HG03175 (cell line): ENCODE data around the gene ITFG1.
"Not testable (repeated sequence)": the region's sequence is repeated elsewhere in the genome, so short reads cannot be mapped to it uniquely, and the experiment has no call there.

ENCODE experiments used
- ATAC-seq: cut with Tn5 transposase; IDR thresholded peaks from one replicate; pipeline ENCODE4 v1.9.1; 2021; ENCODE audit warnings: mild to moderate bottlenecking, moderate library complexity; ENCODE audit not compliant: unreplicated experiment

The ITFG1 gene

GRCh38 chr16:47473792-47474191, 12.9 kb upstream of the ITFG1 start:
- ATAC-seq, result no peak

DNA sequence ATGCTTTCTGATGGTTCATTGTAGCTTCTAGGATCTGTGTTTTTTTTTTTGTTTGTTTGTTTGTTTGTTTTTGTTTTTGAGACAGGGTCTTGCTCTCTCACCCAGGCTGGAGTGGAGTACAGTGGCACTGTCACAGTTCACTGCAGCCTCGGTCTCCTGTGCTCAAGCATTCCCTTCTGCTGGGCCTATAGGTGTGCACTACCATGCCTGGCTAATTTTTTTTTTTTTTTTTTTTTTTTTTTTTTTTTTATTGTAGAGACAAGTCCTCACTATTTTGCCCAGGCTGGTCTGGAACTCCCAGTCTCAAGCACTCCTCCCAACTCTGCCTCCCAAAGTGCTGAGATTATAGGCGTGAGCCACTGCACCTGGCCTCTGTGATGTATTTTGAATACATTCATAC, 12.1 kb upstream of the ITFG1 start:
- not testable (repeated sequence) for ATAC-seq

- ATAC-seq, result no peak
These were observed 9.9 kb upstream of the ITFG1 start for GRCh38 chr16:47470810-47471209.

DNA sequence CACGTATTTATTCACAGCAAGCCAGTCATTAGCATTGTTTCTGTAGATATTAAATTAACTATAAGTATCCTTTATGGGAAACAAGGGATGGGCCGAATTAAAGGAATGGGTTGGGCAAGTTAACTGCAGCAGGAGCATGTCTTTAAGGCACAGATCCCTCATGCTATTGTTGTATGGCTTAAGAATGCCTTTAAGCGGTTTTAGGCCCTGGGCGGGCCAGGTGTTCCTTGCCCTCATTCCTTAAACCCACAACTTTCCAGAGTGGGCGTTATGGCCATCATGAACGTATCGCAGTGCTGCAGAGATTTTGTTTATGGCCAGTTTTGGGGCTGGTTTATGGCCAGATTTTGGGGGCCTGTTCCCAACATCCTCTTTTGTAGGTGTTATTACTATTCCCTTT, 9.3 kb upstream of the ITFG1 start:
- no peak for ATAC-seq

DNA sequence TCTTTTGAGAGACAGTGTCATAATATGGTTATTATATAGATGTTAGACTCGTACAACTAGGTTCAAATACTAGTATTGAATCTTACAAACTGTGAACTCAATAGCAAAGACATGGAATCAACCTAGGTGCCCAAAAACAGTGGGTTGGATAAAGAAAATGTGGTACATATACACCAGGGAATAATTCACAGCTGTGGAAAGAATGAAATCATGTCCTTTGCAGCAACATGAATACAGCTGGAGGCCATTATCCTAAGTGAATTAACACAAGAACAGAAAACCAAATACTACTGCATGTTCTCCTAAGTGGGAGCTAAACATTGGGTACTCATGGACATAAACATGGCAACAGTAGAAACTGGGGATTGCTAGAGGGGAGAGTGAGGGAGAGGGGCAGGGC, 8.4 kb upstream of the ITFG1 start:
- ATAC-seq, result no peak

GRCh38 chr16:47468070-47468689, 7.3 kb upstream of the ITFG1 start:
- ATAC-seq, result not testable (repeated sequence)

DNA sequence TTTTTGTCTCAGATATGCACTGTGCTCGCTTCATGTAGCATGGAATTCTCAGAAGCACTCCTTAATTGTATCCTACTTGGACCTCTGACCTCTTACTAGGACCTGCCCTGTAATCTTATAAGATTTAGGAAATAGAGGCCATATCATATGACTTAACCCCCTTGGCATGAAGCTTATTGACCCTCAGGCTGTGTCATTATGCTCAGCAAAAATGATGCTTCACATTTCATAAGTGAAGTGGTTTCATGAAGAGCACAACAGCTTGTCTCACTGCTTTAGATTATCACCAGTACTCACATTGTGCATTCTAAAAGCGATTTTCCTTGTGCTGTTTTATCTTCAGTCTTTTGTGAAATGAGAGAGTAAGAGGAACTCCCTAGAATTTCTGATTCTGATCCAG, 6.6 kb upstream of the ITFG1 start:
- no peak for ATAC-seq

GRCh38 chr16:47465919-47466630, 5.2 kb upstream of the ITFG1 start:
- ATAC-seq, result no peak

GRCh38 chr16:47463771-47464624, 3.1 kb upstream of the ITFG1 start:
- no peak for ATAC-seq

DNA sequence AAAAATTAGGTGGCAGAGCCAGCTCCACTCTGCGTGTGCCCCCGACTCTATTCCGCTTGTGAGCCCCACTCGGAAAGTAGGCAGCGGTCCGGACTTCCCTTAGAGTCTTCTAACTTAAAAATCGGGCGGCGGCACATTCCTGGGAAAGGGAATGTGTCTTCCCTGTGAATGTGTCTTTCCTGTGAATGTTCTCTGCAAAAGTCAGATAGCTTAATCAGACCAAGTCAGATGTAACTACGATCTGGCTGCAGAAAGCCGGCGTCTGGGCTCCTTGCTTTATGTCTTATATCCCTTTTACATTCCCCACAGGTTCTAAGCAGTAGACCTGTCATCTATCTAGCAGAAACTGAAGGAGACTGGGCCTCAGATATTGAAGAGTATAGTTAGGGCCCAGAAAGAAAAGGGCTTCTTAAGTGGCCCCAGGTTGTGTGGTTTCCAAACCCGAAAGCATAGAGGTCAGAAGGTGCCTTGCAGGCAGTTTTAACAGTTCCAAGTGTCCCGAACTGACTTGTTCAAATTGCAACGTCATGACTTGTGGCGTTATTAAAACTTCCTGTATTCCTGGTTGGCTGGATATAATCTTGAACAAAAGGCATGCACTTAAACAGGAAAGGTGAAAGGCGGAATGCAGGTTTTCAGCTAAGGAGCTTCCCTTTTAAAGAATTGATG, 869 bp upstream of the ITFG1 start:
- peak; percentile 35 for ATAC-seq

- ATAC-seq, result no peak
These were observed 528 bp downstream of the ITFG1 start for GRCh38 chr16:47460359-47460710.

- no peak for ATAC-seq
These were observed 1.3 kb downstream of the ITFG1 start for GRCh38 chr16:47459603-47460002.

- no peak for ATAC-seq
These were observed 2.5 kb downstream of the ITFG1 start for GRCh38 chr16:47458331-47458730.

GRCh38 chr16:47449788-47450187, 11.1 kb downstream of the ITFG1 start:
- ATAC-seq, result no peak

DNA sequence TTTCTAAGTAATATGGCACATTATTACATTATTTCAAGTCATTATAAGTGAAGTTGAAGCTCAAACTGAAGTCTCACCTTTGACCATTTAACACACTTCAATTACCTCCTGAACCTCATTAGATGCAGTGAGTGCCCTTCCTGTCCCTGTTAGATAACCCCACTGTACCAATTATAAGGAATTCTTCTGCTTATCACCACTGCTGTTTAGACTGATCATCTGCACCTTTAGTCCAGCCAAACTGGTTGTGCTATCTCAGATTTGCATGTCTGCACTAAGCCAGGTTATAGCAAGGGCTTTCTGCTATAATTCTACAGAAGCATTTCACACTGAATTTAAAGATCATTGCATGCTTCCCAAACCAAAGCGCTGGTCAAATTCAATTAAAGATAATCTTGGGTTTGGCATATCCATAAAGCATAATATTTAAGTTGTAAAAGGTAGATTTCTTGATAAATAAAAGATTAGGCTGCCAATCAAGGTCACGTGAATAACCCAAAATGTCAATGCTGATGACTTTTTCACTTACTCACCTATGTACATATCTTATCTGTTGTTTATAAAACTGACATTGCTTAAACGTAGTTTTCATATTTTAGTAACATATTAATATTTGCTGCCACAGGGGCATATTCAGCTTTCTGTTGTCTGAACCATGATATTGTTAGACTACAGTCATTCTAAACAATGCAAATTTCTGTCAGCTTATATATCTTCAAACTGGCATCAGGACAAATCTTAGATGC, 11.9 kb downstream of the ITFG1 start:
- no peak for ATAC-seq

GRCh38 chr16:47446431-47446830, 14.4 kb downstream of the ITFG1 start:
- ATAC-seq, result no peak

- ATAC-seq, result not testable (repeated sequence)
These were observed 18.0 kb downstream of the ITFG1 start for GRCh38 chr16:47442884-47443283.

DNA sequence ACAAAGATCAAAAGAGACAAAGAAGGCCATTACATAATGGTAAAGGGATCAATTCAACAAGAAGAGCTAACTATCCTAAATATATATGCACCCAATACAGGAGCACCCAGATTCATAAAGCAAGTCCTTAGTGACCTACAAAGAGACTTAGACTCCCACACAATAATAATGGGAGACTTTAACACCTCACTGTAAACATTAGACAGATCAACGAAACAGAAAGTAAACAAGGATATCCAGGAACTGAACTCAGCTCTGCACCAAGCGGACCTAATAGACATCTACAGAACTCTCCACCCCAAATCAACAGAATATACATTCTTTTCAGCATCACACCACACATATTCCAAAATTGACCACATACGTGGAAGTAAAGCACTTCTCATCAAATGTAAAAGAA, 20.8 kb downstream of the ITFG1 start:
- not testable (repeated sequence) for ATAC-seq

DNA sequence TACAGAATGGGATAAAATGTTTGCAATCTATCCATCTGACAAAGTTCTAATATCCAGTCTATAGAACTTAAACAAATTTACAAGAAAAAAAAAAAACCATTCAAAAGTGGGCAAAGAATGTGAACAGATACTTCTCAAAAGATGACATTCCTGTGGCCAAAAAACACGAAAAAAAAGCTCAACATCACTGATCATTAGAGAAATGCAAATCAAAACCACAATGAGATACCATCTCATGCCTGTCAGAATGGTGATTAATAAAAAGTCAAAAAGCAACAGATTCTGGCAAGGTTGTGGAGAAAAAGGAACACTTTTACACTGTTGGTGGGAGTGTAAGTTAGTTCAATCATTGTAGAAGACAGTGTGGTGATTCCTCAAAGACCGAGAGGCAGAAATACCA, 26.6 kb downstream of the ITFG1 start:
- ATAC-seq, result not testable (repeated sequence)

GRCh38 chr16:47431960-47432359, 28.9 kb downstream of the ITFG1 start:
- ATAC-seq, result no peak

DNA sequence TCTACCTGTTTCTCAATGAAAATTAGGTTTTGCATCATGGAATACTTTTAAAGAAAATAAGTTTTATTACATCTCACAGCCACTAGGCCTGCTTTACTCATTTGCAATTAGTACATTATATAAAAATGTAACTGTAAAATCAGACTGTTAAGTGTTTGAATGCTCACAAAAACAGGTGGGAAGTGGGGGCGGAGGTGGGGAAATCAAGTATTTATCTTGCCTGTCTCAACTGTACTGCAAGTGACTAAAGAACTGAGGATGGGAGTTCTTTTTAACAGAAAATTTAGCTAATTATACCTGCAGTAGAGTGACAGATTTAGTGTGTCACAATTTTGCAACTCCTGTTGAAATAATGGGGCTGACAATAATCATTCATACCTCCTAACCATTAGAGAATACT, 34.1 kb downstream of the ITFG1 start:
- ATAC-seq, result no peak
